ENCODE measurements around the gene CHPF. TPM values are rescaled to one million over a fixed set of nuclear protein-coding genes. Genes with fewer than 3 reads are reported as not detected.

The CHPF gene
- total and polyA plus RNA-seq, 2 donors (not counting 1 experiment from before 2014, with no cell fraction given), result 1.3 to 5.2 TPM

GRCh38 chr2:219556413-219556812 is 12.8 kb upstream of the CHPF start:
- Histone ChIP-seq H3K9ac (ENCODE audit: low read length) (no peak overlapping the region), H3K9me3 (ENCODE audit: control extremely low read depth in 1 of 3, control insufficient read depth in 2 of 3, insufficient read depth in 1 of 3, low read length in 2 of 3) (peaks cover 0 to 27% (median 0%) of the 10 kb centered on the region in 3 donors), H3K79me2 (ENCODE audit: control insufficient read depth, insufficient read depth, low read length) (no peaks in the 10 kb centered on the region), H3K4me3 (ENCODE audit: control extremely low read depth in 1 of 5, extremely low read depth in 1 of 5, insufficient read depth in 1 of 5, low read depth in 2 of 5, low read length in 4 of 5) (no peak overlapping the region), H3K36me3 (replicated peaks in 1 of 2; ENCODE audit: control extremely low read depth in 1 of 2, control insufficient read depth in 1 of 2, extremely low read depth in 1 of 2, insufficient read depth in 2 of 2, low read length in 1 of 2) (no peaks in the 10 kb centered on the region), H3K4me2 (replicated peaks; ENCODE audit: low read depth, low read length, poor library complexity, severe bottlenecking) (no peak overlapping the region), H2AFZ (ENCODE audit: insufficient read depth, low read depth, low read length, poor library complexity, severe bottlenecking) (no peak overlapping the region), H3K27ac (ENCODE audit: low read length in 2 of 2) (no peak overlapping the region), H4K20me1 (ENCODE audit: control insufficient read depth, insufficient read depth, low read length, poor library complexity, severe bottlenecking) (no peaks in the 10 kb centered on the region), H3K27me3 (replicated peaks in 1 of 4; ENCODE audit: control extremely low read depth in 1 of 4, control insufficient read depth in 3 of 4, insufficient read depth in 4 of 4, low read length in 3 of 4) (peaks cover 0 to 51% (median 19%) of the 10 kb centered on the region in 4 experiments), H3K4me1 (ENCODE audit: control insufficient read depth in 2 of 2, insufficient read depth in 2 of 2, low read length in 2 of 2) (peaks cover 18 to 22% of the 10 kb centered on the region in 2 donors)
- intact Hi-C loops (cut with micrococcal nuclease), result no loop called here
- TF ChIP-seq CTCF (IDR thresholded peaks at IDR 0.05), result no peak
- TF ChIP-seq EZH2 (IDR thresholded peaks at IDR 0.05; ENCODE audit: borderline replicate concordance, insufficient read depth, low read depth, low read length, poor library complexity, severe bottlenecking), result no peak
- H3K9me3 Mint-ChIP-seq (ENCODE audit: insufficient read depth), result no peaks in the 10 kb centered on the region
- DNase-seq (no peak), ATAC-seq (ENCODE audit: low read depth) (no peak)
- no peak overlapping the region for H3K27ac Mint-ChIP-seq
- peaks cover 40% of the 10 kb centered on the region for H3K27me3 Mint-ChIP-seq
- ChIA-PET POLR2A (no interaction called here), CTCF (interaction anchor here (0.7 to 0.8 kb wide), 2 partner anchors 7 to 105 kb away, joined by 3 read pairs; no protein-coding TSS in a partner anchor)
- WGBS (ENCODE audit: insufficient coverage), result 94% methylated on average over 19 of the region's 19 CpGs
- H3K4me3 Mint-ChIP-seq, result no peak overlapping the region
- peaks cover 11% of the 10 kb centered on the region for H3K4me1 Mint-ChIP-seq

- Histone ChIP-seq H4K20me1 (ENCODE audit: control insufficient read depth, insufficient read depth, low read length, poor library complexity, severe bottlenecking) (no peaks in the 10 kb centered on the region), H3K4me3 (ENCODE audit: control extremely low read depth in 1 of 5, extremely low read depth in 1 of 5, insufficient read depth in 1 of 5, low read depth in 2 of 5, low read length in 4 of 5) (no peak overlapping the region), H3K27me3 (replicated peaks in 1 of 4; ENCODE audit: control extremely low read depth in 1 of 4, control insufficient read depth in 3 of 4, insufficient read depth in 4 of 4, low read length in 3 of 4) (peaks cover 0 to 56% (median 21%) of the 10 kb centered on the region in 4 experiments), H3K27ac (ENCODE audit: low read length in 2 of 2) (no peak overlapping the region), H3K9me3 (ENCODE audit: control extremely low read depth in 1 of 3, control insufficient read depth in 2 of 3, insufficient read depth in 1 of 3, low read length in 2 of 3) (peaks cover 0 to 30% (median 0%) of the 10 kb centered on the region in 3 donors), H2AFZ (ENCODE audit: insufficient read depth, low read depth, low read length, poor library complexity, severe bottlenecking) (no peak overlapping the region), H3K4me1 (ENCODE audit: control insufficient read depth in 2 of 2, insufficient read depth in 2 of 2, low read length in 2 of 2) (peaks cover 20 to 27% of the 10 kb centered on the region in 2 donors), H3K79me2 (ENCODE audit: control insufficient read depth, insufficient read depth, low read length) (no peaks in the 10 kb centered on the region), H3K4me2 (replicated peaks; ENCODE audit: low read depth, low read length, poor library complexity, severe bottlenecking) (no peak overlapping the region), H3K9ac (ENCODE audit: low read length) (no peak overlapping the region), H3K36me3 (replicated peaks in 1 of 2; ENCODE audit: control extremely low read depth in 1 of 2, control insufficient read depth in 1 of 2, extremely low read depth in 1 of 2, insufficient read depth in 2 of 2, low read length in 1 of 2) (no peaks in the 10 kb centered on the region)
- Mint-ChIP-seq H3K4me3 (no peak overlapping the region), H3K27ac (no peak overlapping the region), H3K27me3 (peaks cover 41% of the 10 kb centered on the region), H3K9me3 (ENCODE audit: insufficient read depth) (no peaks in the 10 kb centered on the region), H3K4me1 (peaks cover 12% of the 10 kb centered on the region)
- TF ChIP-seq CTCF (IDR thresholded peaks at IDR 0.05) (no peak), EZH2 (IDR thresholded peaks at IDR 0.05; ENCODE audit: borderline replicate concordance, insufficient read depth, low read depth, low read length, poor library complexity, severe bottlenecking) (no peak)
- intact Hi-C loops (cut with micrococcal nuclease), result no loop called here
- POLR2A ChIA-PET, result no interaction called here
- DNase-seq (no peak), ATAC-seq (ENCODE audit: low read depth) (no peak)
- CTCF ChIA-PET, result interaction anchor here (0.7 kb wide), 1 partner anchor 106 kb away, joined by 3 read pairs; no protein-coding TSS in a partner anchor
- WGBS (ENCODE audit: insufficient coverage), result 97% methylated on average over 20 of the region's 20 CpGs
Measured at GRCh38 chr2:219555956-219556355, 12.3 kb upstream of the CHPF start.

All from B cell (primary cell).